IPS-11a (cell line): ENCODE results near the gene NHERF1.

Experiments
- H3K4me3 ChIP-seq: one replicate; pipeline ENCODE4 v1.5.1; 2013; ENCODE audit warnings: low read depth, low read length, control low read depth

The NHERF1 gene

GRCh38 chr17:74767111-74767516 is 18.7 kb downstream of the NHERF1 start:
- H3K4me3 ChIP-seq, result no peak overlapping the region

DNA sequence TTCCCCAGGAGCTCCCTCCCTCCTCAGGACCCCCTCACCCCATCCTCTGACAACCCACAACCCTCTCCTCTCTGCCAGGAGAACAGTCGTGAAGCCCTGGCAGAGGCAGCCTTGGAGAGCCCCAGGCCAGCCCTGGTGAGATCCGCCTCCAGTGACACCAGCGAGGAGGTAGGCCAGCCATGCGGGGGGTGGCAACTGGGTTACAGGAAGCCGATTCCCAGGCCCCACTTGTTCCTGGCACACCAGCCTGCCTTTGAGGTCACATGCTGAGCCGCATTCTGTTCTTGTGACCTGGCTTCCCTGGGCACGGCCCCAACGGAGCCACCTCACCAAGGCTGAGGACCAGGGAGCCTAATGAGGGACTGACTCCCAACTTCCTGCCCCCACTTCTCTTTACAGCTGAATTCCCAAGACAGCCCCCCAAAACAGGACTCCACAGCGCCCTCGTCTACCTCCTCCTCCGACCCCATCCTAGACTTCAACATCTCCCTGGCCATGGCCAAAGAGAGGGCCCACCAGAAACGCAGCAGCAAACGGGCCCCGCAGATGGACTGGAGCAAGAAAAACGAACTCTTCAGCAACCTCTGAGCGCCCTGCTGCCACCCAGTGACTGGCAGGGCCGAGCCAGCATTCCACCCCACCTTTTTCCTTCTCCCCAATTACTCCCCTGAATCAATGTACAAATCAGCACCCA is 19.8 kb downstream of the NHERF1 start:
- H3K4me3 ChIP-seq, result no peak overlapping the region

- H3K4me3 ChIP-seq, result no peak overlapping the region
These were observed 20.3 kb downstream of the NHERF1 start for GRCh38 chr17:74768763-74769114.

- no peak overlapping the region for H3K4me3 ChIP-seq
These were observed 20.9 kb downstream of the NHERF1 start for GRCh38 chr17:74769266-74769855.

- H3K4me3 ChIP-seq, result no peak overlapping the region
These were observed 21.5 kb downstream of the NHERF1 start for GRCh38 chr17:74769856-74770497.

GRCh38 chr17:74770498-74771318 is 22.3 kb downstream of the NHERF1 start:
- H3K4me3 ChIP-seq, result no peak overlapping the region

- H3K4me3 ChIP-seq, result no peak overlapping the region
These were observed 23.0 kb downstream of the NHERF1 start for GRCh38 chr17:74771319-74771914.

GRCh38 chr17:74772053-74772452 is 23.6 kb downstream of the NHERF1 start:
- no peak overlapping the region for H3K4me3 ChIP-seq

DNA sequence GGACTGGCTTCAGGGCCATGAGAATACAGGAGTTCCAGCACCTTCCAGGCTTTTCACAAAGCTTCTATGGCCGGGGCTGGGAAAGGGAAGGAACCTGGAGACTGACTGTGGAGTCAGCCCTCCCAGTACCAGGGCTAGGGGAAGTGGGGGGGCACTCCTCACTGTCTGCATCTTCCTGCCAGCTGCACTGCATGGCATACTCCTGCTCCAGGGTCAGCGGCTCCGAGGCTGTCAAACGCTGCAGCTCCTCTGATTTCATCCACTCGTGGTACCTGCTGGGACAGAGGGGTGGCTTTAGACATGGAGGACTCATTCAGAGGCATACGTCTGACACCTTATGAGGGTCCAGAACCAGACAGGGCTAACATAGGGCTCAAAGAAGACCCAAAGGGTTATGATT is 25.0 kb downstream of the NHERF1 start:
- no peak overlapping the region for H3K4me3 ChIP-seq

GRCh38 chr17:74773871-74774286 is 25.5 kb downstream of the NHERF1 start:
- no peak overlapping the region for H3K4me3 ChIP-seq

DNA sequence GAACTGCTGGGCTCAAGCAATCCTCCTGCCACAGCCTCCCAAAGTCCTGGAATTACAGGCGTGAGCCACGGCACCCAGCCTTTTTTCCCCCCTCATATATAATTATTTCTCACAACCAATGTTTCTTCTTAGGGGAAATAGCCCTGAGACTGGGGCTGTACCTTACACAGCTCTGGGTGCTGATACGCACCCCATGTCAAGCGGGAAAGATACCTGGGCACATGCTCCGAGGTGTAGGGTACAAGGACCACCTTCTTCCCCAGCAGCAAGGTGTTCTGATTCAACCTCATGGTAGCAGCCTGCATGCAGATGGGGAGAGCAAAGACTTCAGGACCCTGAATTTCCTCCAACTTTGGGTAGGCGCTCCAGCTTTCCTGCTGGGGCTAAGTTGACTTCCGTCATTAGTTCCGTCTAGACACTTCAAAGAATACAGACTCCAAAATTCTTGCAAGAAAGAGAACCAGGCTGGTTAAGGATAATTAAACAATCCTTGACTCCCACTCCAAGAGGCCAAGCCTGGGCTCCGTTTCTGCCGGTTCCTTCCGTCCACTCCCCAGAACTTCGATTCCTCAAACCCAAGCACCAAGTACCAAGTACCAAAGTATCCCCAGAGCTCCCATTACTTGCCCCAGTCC is 27.1 kb downstream of the NHERF1 start:
- peak overlapping the region; percentile 78 for H3K4me3 ChIP-seq

- H3K4me3 ChIP-seq, result peak within 1 kb of the TSS; percentile 78
These were observed 27.9 kb downstream of the NHERF1 start, which contains the start of gene NAT9 for GRCh38 chr17:74776044-74776962. TSS of gene NAT9 (minus strand) at chr17:74776345. CDS start at chr17:74775698, 647 bp downstream.

GRCh38 chr17:74776990-74777389 is 28.6 kb downstream of the NHERF1 start:
- peak overlapping the region; percentile 78 for H3K4me3 ChIP-seq

- H3K4me3 ChIP-seq, result no peak overlapping the region
These were observed 29.6 kb downstream of the NHERF1 start for GRCh38 chr17:74777901-74778515.

GRCh38 chr17:74778960-74779359 is 30.5 kb downstream of the NHERF1 start:
- H3K4me3 ChIP-seq, result no peak overlapping the region

GRCh38 chr17:74779501-74779900 is 31.1 kb downstream of the NHERF1 start:
- H3K4me3 ChIP-seq, result no peak overlapping the region

- no peak overlapping the region for H3K4me3 ChIP-seq
These were observed 31.5 kb downstream of the NHERF1 start for GRCh38 chr17:74779948-74780400.

DNA sequence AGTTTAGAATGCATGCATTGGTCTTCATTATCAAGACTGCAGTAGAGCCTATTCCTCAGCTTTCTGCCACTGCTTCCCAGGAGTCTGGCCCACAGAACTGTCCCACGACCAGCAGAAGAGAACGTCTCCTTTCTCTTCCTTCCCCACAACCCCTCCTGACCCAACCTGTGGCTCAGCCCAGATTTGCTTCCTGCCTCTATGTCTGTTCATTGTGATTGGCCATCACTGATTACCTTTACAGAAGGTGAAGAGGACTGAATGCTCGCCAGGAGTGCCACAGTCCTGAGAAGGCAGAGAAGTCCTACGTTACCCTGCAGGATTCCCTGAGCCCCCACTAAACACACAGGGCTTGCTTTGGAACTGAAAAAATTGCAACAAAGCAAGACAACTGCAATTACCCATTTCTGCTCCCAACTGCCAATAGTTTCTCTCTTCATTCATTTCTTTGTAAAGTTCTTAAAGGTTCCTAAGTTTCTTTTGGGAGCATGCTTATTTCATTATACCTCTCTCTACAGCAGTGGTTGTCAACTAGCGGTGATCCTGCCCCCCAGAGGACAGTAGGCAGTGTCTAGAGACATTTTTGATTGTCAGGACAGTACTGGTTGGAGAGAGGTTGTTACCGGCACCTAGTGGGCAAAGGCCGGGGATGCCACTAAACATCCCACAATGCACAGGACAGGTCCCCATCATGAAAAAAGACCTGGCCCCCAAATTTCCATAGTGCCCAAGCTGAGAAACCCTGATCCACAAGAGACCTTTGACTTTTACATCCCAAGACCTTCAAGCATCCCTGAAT is 32.2 kb downstream of the NHERF1 start:
- no peak overlapping the region for H3K4me3 ChIP-seq
